ENCODE data around the gene NUDCD2. TPM values are rescaled to one million over a fixed set of nuclear protein-coding genes. Genes with fewer than 3 reads are reported as not detected.
"Not testable (repeated sequence)": the region's sequence is repeated elsewhere in the genome, so short reads cannot be mapped to it uniquely, and the experiment has no call there.

Gene NUDCD2
- total RNA-seq, 2 donors from 2014 or later = 15.9 to 19.1 TPM

- DNase-seq = no peak
- peak; percentile 10 for ATAC-seq
Observed at GRCh38 chr5:163439092-163439425, 20.8 kb downstream of the NUDCD2 start.

DNA sequence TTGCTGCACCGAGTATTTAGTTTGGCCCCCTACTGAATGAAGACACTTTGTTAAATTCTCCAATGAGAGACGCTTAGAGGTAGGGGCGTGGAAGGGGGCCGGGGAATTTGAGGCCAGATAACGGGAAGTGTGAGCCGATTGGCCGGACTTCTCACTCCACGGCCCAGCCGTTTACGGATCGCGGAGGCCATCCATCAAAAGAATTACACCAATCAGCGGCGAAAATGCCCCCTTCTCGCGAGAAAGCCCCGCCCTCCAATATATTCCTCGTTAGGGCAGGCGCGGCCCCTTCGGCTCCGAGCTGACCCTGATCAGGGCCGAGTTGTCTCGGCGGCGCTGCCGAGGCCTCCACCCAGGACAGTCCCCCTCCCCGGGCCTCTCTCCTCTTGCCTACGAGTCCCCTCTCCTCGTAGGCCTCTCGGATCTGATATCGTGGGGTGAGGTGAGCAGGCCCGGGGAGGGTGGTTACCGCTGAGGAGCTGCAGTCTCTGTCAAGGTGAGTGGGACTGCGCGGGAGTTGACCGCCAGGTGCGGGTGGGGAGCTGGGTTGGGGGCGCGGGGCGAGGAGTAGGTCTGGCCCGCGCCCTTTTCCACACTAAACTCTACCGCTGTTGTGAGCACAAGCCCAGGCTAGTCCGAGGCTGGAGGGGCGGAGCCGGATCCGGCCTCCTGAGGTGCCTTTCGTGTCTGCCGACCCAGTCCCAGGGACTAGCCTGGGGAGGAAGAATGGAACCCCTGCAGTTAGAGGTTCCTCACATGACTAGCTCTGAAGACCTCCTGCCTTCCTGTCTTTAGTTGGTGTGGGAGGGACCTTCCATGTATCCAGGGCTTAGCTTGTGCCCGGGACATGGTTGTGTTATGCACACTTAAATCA lies 22.4 kb downstream of the NUDCD2 start, which contains the start of gene CCNG1:
Gene CCNG1, plus strand, starts transcription at position 287 of the 874 bp plus-strand sequence. CDS start 1,662 bp downstream, outside the sequence.
- intact Hi-C loops (cut with DNase I, micrococcal nuclease) = no loop called here
- DNase-seq = peak; percentile 94 to 97
- ATAC-seq = peak; percentile 82

More at GRCh38 chr5:163439092-163439425, 20.8 kb downstream of the NUDCD2 start:
- intact Hi-C loops (cut with DNase I, micrococcal nuclease) = no loop called here

DNA sequence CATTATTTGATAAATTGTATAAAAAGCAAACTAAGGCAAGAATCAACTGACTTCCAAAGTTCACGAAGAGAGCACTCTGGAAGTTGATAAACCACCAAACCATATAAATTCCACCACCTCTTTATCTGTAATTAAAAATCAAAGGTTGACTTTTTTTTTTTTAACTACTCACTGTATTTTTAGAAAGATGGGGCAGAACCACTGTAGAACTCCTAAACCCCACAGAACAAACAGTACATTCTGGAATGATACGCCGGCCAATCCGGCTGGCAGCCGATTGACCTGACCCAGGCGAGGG lies 22.9 kb downstream of the NUDCD2 start:
- intact Hi-C loops (cut with DNase I, micrococcal nuclease) = no loop called here
- no peak for ATAC-seq
- no peak for DNase-seq

DNA sequence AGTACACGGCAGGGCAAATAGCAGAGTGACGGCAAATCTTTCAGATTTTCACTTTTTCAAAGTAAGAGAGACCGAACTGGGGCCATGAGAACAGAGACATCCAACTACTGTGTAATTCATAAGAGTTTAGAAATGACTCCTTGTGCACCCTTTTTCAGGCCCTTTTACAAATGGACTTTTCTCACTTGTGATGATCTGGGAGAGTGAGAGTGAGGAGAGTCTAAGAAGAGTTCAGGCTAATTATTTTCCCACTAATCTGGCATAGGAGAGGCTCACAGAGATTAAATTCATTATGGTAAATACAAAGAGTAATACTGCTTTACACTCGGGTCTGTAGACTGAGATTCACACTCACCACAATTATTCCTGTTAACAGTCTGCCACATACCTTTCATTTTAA lies 23.4 kb downstream of the NUDCD2 start:
- ATAC-seq (no peak), DNase-seq (no peak)
- intact Hi-C loops (cut with DNase I, micrococcal nuclease) = no loop called here

- ATAC-seq = peak; percentile 48
- intact Hi-C loops (cut with DNase I, micrococcal nuclease) = no loop called here
- peak; percentile 23 to 49 for DNase-seq
Observed at GRCh38 chr5:163434401-163434866, 25.5 kb downstream of the NUDCD2 start.

DNA sequence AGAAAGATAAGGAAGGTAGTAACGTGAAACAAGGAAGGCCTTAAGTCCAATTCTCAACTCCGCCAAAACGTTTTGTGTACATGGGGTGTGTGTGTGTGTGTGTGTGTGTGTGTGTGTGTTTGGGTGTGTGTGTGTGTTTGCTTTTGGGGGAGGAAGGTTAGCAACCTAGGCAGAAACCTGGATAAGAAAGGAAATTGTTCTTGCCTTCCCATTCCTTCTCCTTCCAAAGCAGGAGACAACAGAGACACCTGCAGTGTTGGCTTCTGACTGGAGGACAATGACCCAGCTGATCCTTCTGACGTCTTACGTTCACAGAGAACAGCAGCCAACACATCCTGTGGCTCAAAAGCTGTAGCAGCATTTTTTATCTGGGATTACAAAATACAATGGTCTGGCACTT lies 26.6 kb downstream of the NUDCD2 start:
- ATAC-seq = peak; percentile 48
- intact Hi-C loops (cut with DNase I, micrococcal nuclease) = no loop called here
- DNase-seq = peak; percentile 22 to 44

- intact Hi-C loops (cut with DNase I, micrococcal nuclease) = no loop called here
Observed at GRCh38 chr5:163432544-163432943, 27.4 kb downstream of the NUDCD2 start.

GRCh38 chr5:163426128-163426527 lies 33.8 kb downstream of the NUDCD2 start:
- ATAC-seq; DNase-seq; intact Hi-C loops (cut with DNase I, micrococcal nuclease): not testable (repeated sequence)

More at GRCh38 chr5:163432544-163432943, 27.4 kb downstream of the NUDCD2 start:
- ATAC-seq = peak; percentile 17
- no peak for DNase-seq

GRCh38 chr5:163424836-163425235 lies 35.1 kb downstream of the NUDCD2 start:
- intact Hi-C loops (cut with DNase I, micrococcal nuclease) = no loop called here
- DNase-seq (no peak), ATAC-seq (no peak)

- ATAC-seq; DNase-seq; intact Hi-C loops (cut with DNase I, micrococcal nuclease): not testable (repeated sequence)
Observed at GRCh38 chr5:163415673-163416072, 44.2 kb downstream of the NUDCD2 start.

DNA sequence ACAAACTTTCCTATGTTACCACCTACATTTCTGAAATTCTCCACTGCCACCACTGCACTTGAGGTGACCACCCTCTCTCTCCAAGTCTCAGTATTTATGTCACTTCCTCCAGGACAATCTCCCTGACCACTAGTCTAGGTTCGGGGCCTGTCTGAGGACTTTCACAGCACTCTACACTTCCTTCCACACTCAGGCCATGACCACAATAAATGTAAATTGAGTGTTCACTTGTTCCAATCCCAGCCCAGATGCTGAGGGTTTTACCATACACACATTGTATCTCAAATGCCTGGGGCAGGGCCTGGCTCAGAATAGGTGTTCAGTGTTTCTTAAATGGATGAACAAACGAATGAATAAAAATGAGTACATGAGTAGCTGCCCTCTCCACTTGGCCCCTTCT lies 49.4 kb downstream of the NUDCD2 start:
- intact Hi-C loops (cut with DNase I, micrococcal nuclease) = no loop called here
- DNase-seq (no peak), ATAC-seq (no peak)

- DNase-seq (no peak), ATAC-seq (no peak)
- intact Hi-C loops (cut with DNase I, micrococcal nuclease) = no loop called here
Observed at GRCh38 chr5:163409384-163409783, 50.5 kb downstream of the NUDCD2 start.

DNA sequence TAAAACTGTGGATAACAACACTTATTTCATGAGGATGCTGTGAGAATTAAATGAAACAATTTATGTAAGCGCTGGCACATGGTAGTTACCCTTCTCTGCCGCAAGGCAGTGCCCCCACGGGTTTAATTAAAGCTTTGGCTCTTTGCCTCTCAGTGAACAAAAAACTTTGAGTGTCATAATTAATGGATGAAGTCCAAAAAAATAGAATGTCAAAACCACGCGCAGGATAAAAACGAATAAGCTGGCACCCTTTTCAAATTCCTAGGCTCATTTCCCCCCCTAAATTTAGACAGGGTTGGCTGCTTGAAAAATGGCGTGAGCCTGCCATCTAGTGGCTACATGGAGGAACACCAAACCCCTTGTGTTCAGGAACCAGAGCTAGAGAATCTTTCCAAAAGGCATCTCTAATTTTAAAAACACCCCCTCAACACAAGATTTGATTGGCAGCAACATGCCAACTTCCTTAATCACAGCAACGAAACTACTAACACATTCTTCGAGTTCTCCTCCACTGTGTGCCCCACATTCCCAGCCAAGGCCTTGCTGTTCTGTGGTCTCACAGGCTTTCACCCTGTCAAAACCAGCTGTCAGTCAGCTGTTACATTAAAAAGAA lies 51.5 kb downstream of the NUDCD2 start:
- intact Hi-C loops (cut with DNase I, micrococcal nuclease) = no loop called here
- DNase-seq (peak; percentile 47 to 57), ATAC-seq (peak; percentile 88)

- ATAC-seq (no peak), DNase-seq (no peak)
- intact Hi-C loops (cut with DNase I, micrococcal nuclease) = no loop called here
Observed at GRCh38 chr5:163407034-163407655, 52.8 kb downstream of the NUDCD2 start.

GRCh38 chr5:163404364-163405173 lies 55.3 kb downstream of the NUDCD2 start:
- intact Hi-C loops (cut with DNase I, micrococcal nuclease) = no loop called here
- ATAC-seq = no peak
- DNase-seq = no peak

GRCh38 chr5:163402007-163402406 lies 57.9 kb downstream of the NUDCD2 start:
- intact Hi-C loops (cut with DNase I, micrococcal nuclease) = no loop called here
- ATAC-seq = no peak
- no peak for DNase-seq

GRCh38 chr5:163401271-163401670 lies 58.6 kb downstream of the NUDCD2 start:
- DNase-seq = no peak
- intact Hi-C loops (cut with DNase I, micrococcal nuclease) = no loop called here
- ATAC-seq = no peak

DNA sequence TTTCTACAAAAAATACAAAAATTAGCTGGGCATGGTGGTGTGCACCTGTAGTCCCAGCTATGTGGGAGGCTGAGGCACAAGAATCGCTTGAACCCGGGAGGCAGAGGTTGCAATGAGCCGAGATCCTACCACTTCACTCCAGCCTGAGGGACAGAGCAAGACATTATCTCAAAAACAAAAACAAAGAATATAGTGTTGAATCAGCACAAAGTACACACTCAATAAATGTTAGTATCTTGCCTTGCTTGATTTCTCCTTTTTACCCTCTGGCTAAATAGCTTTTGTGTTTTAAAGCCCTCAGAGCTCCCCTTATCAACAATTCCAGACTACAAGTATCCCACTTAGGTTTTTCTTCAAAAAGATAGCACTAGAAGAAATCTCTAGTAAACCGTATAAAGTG lies 60.0 kb downstream of the NUDCD2 start:
- intact Hi-C loops (cut with DNase I, micrococcal nuclease) = no loop called here
- ATAC-seq (no peak), DNase-seq (no peak)

DNA sequence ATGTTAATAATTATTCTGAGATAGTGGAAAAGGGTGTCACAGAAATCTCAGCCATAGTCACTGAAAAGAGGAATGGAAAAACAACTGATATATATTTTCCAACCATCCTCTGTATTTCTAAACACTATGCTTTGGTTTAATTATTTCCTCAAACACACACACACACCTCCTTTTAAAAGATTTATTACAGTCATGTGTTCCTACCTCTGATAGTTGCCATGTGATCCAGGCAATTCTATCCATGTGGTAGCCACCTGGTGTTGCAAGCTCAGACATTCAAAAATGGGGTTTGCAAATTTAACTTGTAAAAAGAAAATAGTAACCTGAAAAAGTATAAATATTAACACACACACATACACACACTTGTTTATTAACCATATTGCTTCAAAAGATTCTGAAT lies 62.5 kb downstream of the NUDCD2 start:
- intact Hi-C loops (cut with DNase I, micrococcal nuclease) = no loop called here
- DNase-seq = no peak
- ATAC-seq = peak; percentile 100

Measured in left colon (tissue), 2 donors.